ENCODE data around the gene OARD1.
A peak's percentile ranks its signal among the peaks of the same experiment; 100 is the strongest.

Gene OARD1

DNA sequence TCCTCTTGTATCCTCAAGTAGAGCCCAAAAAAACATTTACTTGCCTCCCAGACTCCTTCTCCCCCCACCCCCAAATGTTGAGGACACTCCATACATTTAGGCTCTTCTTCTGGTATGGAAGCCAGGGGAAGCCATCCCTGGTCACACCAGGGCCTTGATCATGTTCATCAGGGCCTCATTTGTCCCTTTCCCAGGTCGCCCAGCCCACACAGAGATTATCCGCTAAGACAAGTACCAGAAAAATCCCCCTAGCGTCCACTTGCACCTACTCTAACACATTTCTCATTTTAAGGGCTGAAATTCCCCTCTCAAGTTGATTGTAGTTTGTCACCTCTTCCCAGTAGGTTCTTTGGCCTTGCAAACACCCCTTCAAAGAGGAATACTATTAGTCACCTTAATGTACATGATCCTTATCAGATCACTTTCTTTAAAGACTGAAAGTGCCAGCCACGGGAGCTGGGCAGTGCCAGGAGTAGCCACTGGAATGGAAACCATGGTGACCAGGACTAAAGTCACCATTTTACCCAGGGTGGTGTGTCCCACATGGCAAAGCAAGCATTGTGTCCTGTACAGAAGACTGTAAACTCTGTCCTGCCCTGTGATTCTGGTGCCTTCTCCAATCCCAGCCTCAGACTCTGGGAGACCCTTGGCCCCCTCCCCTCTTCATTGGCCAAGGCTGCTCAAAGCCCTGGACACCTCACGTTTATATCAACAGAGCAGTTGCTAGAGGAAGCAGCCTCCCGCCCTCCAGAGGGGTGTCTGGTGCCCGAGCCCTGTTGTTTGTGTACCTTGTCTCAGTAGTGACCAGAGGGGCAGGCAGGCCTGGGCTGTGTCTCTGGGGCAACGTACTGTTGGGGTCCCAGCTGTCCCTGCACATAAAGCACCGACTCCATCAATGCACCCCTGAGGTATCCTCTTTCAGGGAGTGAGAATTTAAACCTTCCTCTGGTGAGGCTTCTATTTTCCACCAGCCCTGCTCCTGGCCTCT lies 24.1 kb downstream of the OARD1 start:
- DNase-seq = no peak

DNA sequence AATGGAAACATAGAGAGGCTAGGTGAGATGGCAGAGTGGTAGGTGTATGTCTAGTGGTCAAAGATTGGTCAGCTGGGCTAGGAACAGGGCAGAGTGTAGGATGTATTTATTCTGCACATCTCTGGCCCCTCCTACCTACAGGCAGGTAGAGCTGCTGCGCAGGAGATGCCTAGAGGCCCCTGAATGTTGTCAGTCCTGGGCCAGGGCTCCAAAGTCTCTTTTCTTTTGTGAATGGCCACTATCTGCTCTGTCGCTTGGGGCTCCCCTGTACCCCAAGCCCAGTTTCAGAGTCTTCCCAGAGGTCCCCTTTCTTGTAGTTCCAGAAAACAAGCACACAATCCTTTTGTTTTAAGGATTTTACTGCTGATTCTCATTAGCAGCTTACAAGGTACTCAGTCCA lies 24.9 kb downstream of the OARD1 start:
- DNase-seq = no peak

DNA sequence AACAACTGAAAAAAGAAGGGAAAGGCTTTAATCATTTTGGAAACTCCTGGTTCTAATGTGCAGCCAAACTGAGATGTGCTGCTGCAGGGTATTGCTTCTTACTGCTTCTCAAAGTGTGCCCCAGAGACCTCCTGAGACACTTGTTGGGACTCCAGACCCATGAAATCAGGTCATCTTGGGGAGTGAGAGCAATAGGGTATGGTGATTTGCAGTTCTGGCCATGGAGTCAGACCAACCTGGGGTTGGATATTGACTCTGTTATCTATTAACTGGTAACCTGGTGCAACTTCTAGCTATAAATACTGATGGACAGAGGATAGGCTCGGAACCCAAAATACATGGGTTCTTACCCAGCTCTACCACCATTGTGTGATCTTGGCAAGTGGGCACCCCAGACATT lies 26.1 kb downstream of the OARD1 start:
- no peak for DNase-seq

DNA sequence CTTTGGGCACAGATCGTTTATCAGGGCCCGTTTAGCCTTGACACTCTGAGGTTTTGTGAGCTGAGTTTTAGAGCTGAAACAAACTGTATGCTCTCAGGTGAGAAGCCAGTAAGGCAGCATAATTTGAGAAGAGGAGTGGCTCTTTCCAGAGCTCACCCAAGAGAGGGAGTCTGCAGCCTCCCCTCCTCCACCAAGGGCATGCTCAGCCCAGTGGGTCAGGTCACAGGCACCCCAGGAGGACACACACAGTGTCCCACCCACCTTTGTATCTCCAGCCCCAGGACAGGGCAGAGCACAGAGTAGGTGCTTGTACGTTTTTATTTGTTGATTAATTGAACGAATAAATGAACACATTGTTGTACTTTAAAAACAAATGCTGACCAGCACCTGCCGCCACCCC lies 26.5 kb downstream of the OARD1 start:
- DNase-seq = no peak

DNA sequence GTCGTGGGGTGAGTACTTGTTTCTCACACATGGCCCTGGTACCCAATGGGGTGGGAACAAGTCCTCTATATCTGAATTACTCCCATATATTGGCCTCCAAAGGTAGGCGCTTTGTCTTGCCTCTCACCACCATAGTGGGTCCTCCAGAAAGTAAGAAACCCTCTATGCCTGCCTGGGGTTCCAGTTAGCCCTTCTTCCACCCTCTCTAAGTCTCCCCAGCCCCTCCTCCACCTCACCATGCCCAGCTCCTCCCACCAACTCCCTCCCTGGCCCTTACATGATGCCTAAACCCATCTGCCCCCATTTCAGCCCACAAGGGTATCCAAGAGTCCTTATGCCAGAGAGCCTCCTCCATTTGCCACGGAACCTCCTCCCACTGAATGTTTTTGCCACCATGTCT lies 29.0 kb downstream of the OARD1 start:
- peak; percentile 36 for DNase-seq

DNA sequence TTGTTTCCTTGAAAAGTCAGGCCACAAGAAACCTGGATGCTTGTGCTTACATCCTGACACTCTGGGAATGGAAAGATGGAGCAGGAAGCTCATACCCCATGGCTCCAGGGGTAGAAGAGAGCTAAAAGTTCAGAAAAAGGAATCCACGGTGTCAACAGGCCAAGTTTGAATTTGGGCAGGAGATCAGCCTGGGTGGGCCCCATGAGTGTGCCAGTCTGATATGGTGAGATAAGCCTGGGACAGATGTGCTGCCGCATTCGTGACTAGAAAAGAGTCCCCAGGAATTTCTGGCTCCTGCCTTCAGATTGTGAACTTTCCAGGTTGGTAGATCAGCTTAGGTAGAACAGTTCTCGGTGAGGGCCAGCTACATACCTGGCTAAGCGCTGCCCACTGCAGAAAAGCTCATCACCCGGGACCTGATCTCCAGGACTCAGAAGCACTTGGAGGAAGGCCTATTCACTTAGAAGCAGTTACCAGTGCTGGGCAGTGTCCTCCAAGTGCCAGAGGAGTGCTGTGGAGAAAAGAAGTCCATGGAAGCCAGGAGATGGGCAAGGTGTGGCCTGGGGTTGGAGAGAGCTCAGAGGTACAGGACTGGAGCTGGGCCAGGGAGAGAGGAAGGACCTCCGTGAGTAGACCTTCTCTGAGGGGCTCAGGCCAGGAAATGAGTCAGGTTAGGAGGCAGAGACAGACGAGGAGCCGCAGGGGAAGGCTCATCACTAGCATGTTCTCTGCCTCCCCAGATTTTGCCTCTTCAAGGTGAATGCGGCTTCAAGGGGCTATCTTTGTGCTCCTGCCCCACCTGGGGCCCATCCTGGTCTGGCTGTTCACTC lies 29.7 kb downstream of the OARD1 start, which contains the start of gene TSPO2:
Gene TSPO2, plus strand, starts transcription at position 242 of the 830 bp plus-strand sequence. Its CDS starts 519 bp downstream, at position 761.
- peak; percentile 91 for DNase-seq

DNA sequence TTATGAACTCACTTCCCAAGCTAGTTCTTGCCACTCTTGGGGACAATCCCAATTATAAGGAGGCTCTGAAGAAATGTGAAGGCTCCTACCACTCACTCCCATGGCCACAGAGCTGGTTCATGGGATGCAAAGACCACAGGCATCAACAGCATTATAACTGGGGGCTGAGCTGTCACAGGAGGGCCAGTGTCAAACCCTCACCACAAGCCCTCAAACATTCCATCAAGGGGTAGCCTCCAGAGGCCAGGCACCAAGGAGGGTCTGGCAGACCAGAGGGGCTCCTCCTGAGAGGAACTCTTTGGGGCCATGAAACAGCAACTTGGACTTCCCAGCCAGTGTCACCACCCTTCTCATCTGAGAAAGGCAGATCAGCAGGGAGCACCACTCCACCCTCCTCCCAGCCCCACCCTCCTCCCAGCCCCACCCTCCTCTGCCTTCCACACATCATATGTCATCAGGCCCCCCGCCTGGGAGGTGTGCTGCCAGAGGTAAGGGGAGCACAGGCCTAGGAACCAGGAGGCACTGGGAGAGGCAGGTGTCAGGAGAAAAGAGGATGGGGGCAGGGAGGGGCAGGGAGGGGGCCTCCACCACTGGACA lies 31.1 kb downstream of the OARD1 start:
- DNase-seq = peak; percentile 73

DNA sequence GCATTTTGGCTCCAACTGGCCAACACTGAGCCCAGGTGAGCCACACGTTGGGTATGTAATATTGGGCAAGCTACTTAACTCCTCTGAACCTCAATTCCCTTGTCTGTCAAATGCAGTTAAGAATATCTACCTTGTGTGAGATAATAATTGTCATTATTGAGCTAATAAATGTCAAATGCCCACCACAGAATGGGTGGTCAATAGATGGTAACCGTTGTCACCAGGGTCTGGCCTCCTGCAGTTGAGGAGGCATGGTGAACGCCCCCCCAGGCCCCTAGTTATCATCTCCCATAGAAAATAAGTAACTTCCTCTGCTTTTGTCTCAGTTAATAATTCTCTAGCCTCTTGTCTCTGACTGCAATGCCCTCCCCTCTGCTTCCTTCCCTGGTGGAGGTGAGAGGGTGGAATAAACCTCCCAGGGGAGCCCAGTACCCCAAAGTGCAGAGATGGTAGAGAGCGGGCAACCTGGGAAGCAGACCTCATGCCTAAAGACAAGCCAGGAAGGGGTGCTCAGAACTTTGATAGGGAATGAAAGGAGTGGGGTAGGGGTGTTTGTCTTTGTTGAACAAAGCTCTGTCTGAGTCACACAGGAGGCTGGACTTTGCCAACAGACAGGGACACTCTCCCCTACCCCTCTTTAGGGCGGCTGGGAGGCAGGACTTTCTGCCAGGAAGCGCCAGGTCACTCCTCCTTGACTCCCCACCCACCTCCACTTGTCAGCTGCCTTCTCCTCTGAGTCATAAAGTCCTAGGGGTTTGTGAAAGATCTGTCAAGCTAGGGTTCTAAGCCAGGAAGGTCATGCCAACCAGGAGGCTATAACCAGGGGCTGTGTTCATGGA lies 31.8 kb downstream of the OARD1 start:
- DNase-seq = peak; percentile 77

DNA sequence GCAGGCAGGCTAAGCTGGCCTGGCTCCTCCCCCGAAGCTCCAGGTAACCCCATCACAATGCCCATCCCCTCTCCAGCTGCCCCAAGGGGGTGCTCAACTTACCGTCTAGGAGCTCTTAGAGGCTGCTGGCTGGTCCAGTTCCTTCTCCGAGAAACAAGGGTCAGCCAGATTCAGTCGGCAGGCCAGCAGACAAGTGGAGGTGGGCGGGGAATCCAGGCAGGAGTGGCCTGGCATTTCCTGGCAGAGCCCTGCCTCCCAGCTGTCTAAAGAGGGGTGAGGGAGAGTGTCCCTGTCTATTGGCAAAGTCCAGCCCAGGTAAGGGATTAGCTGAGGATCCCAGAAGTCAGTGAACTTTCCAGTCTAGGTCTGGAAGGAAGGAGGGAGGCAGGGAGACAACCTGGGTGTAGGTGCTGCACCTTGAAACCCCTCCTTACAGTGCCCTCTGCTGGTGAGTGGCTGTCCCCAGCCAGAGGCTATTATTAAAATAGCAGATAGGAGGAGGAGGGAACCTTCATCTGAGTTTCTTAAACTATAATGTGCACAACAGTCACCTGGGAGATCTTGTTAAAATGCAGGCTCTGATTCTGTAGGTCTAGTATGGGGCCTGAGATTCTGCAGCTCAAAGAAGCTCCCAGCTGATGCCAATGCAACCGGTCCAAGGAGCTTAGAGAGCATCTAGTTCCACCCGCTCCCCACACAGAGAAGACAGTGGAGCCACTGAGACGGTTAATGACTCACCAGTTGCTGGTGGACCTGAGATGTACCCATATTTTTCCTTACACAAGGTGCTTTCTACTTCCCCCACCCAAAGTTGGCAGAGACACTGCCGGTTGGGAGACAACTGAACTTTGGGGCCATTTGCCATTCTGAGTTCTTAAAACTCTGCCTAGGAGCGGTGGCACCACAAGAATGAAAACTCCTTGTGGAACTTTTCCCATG lies 32.8 kb downstream of the OARD1 start, which contains the start of gene UNC5CL:
Gene UNC5CL, minus strand, starts transcription at position 162 of the 939 bp plus-strand sequence. CDS start 4,147 bp downstream, outside the sequence.
- DNase-seq = peak; percentile 78

DNA sequence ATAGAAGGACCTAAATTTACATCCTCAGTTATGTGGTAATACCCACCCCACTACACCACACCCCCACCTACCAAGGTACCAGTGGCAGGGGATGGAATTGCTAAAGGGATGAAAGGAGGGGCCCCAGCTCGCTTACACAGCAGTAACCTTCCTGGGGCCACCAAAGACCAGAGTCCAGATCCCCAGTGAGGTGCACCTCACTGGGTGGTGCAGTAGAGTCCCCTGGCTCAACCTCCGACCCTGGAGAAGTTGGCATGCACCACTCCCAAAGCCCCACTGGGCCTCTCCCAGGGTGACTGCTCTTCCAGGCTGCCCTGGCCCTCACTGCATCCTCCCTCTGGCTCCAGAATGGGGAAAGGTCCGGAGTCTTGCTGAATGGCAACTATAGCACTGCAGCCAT lies 34.0 kb downstream of the OARD1 start:
- DNase-seq = no peak

DNA sequence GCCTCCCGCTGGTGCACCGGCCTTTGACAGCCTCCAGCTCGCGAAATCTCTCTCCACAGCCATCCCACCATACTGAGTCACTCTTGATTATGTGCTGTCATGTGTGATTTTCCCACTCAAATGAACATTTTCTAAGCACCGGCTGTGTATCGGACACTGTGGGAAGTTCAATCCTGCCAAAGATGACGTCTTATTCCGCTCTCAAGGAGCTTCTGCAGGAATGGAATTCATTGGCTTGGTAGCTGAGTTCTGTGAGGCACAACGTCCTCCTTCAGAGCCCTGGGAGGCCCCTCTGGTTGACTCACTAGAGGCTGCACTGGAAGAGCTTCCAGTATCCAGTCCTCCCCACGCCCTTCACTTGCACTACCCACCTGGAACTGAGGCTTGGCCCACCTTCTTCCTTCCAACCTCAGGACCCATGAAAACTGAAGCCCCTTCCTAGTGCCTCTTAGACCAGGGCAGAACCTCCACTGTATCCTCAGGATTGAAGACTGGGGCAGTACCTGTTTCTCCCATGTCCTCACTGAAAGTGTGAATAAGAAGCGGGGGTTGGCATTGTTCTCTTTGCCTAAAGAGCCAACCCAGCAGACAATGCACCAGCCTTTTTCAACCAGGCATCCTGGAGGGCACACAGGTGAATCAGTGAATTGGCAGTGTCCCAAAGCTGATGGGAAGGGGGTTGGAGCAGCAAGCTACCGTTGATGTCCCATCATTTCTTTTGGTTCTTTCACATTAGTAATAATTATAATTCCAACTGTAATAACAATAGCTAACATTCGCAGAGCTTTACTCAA lies 34.9 kb downstream of the OARD1 start:
- DNase-seq = no peak

DNA sequence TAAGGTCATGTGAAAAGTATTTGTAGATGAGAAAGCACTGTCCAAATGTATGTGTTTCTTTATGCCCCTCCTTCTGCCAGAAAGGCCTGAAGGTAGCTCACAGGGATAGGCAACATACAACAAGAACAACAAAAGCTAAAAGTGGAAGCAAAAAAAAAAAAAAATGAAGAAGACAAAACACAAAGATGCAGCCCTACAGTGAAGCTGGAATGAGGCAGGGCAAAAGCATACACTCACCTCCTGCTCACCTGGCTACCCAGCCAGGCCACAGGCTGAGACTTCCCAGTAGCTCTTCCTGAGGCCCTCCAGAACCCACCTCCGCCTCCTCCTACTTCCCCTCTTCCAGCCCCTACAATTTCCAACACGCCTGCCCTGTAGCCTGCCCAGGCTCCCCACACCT lies 35.6 kb downstream of the OARD1 start:
- DNase-seq = no peak

DNA sequence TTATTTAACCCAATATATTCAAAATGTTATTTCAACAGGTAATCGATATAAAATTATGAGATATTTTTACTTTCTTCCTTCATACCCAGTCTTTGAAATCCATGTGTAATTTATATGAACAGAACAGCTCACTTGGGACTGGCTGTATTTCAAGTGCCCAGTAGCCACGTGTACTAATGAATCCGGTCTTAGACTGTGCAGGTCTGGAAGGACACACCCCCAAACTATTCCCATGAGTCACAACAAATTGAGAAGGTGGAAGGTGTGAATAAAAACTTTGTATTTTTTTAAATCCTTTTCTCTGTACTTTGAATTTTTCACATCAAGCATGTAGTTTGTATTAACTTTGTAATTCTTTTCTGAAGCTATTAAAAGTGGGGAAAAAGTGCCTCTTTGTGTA lies 36.0 kb downstream of the OARD1 start:
- no peak for DNase-seq

DNA sequence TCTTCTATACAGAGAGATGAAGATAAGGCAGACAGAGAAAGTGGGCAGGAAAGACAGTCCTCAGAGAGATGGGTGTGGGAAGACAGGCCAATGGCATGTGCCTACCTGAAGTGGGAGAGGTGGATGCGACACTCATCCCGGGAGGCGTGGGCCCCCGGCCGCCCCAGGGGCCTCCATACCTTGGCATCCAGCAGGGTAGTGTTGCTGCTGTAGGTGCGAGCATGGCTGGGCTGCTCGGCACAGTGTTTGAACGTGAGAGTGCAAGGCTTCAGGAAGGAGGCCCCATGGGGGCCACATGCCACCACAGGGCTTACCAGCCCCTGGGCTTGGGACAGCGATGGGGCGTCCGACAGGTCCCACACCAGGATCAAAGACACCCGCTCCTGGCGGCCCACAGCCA lies 38.4 kb downstream of the OARD1 start:
- DNase-seq = no peak

DNA sequence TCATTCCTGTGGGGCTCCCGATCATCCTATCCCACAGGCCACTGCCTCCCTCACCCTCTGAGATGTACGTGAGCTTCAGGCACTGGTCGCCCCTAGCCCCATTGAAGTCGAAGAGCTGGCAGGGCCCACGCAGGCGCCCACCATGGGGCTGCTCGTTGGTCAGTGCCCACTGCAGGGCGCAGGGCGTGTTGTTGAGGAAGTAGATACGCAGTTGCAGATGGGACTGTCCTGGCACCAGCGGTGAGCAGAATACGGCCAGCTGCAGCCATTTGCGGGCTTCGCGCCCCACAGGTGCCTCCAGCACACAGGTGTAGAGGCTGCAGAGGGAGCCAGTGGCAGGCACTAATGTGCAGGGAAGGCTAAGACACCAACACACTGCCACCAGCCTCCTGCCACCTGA lies 39.3 kb downstream of the OARD1 start:
- DNase-seq = no peak

DNA sequence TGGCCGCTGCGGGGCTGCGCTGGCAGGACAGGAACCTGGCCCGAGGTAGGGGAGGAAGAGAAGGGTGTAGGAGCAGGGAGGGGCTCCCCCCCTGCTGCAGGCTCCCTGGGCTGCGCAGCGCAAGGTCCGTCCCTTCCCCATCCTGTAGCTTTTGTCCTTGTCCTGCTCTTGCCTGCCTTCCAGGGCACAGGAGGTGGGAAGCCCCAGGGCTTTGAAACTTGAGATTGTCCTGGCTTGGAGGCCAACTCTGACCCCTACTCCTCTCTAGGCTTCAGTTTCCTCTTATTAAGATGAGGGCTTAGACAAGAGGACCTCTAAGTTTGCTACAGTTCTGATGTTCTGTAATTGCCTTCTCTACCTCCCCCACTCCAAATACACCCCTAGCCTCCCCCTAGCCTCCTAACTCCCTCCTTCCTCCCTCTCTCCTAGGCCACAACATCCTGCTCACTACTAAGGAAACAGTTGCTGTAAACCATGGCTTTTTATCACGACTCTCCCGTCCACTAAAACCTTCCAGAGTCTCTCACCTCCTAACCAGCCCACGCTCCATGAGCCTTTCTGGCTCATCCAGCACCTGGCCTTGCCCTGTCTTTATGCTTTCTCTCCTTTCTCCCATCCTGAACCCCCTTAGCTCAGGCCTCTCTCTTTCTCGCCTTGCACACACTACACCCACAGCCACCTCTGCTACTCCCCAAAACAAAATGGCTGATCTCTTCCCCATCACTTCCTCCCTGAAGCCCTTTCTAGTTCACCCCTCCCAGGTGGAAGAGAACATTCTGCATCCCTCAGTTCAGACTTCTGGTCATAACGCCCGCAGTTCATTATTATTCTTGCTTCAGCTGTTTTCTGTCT lies 43.4 kb downstream of the OARD1 start:
- peak; percentile 38 for DNase-seq

DNA sequence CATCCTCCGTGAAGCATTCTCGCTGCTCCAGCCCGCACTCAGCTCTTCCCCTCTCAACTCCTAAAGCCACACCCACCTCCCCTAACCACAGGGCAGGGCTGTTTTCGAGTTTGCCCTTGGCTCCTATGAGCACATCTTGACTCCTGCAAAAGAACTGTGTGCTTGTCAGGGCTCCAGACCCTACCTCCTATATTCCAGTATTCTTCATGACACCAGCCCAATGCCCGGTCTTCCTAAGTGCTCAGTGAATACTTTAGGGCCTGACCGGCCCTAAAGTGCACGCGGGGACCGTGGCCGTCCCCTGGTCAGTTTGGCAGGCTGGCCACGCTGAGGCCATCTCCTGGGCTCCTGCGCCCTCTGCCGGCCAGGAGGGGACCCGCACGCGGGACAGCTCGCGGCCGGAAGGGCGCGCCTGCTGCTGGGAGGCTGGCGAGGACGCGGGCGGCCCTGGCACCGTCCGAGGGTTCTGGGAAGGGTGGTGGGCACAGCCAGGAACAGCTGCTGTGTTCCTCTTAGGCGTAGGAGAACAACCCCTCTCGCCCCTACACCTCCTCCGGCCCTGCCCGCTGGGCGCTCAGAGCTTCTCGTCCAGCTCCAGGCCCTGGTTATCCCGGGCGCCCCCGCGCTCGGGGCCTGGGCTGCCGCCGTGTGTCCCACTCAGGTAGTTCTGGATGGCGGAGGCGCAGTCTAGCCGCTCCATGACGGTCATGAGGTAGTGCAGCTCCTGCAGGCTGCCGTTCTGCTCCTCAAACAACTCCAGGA lies 44.2 kb downstream of the OARD1 start:
- DNase-seq = peak; percentile 91

DNA sequence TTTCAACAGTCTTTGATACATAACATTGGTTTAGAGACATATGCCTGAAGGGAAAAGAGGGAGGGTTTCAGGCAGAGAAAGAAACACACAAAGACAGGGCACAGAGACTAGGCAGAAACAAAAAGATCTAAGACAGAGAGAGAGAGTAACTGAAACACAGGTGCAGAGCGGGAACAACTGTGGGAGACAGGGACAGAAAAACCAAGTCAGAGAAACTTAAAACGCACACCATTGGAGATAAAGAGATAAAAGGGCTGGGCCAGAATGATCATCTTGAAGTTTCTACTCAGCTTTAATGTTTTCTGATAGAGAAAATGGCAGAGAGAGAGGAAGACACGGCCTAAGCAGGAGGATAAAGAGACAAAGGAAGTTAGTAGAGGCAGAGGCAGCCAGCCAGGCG lies 44.9 kb downstream of the OARD1 start:
- DNase-seq = peak; percentile 36
